ENCODE measurements around the gene LRRC8A.

DNA sequence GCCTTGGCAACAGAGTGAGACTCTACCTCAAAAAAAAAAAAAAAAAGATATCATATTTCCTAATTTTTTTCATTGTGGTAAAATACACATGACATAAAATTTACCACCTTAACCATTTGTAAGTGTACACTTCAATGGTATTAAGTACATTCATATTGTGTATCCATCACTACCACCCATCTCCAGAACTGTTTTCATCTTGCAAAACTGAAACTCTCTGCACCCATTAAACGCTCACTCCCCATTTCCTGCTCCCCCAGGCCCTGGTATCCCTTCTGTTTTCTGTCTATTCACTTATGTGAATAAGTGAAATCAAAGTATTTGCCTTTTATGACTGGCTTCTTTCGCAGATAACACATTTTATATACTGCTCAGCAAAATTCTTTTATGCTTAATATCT is 12.8 kb downstream of the LRRC8A start:
- TF ChIP-seq, protein P1, sequence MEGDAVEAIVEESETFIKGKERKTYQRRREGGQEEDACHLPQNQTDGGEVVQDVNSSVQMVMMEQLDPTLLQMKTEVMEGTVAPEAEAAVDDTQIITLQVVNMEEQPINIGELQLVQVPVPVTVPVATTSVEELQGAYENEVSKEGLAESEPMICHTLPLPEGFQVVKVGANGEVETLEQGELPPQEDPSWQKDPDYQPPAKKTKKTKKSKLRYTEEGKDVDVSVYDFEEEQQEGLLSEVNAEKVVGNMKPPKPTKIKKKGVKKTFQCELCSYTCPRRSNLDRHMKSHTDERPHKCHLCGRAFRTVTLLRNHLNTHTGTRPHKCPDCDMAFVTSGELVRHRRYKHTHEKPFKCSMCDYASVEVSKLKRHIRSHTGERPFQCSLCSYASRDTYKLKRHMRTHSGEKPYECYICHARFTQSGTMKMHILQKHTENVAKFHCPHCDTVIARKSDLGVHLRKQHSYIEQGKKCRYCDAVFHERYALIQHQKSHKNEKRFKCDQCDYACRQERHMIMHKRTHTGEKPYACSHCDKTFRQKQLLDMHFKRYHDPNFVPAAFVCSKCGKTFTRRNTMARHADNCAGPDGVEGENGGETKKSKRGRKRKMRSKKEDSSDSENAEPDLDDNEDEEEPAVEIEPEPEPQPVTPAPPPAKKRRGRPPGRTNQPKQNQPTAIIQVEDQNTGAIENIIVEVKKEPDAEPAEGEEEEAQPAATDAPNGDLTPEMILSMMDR (IDR thresholded peaks at IDR 0.05), result no peak
- TF ChIP-seq SMC3 (IDR thresholded peaks at IDR 0.05; ENCODE audit: low read depth, low read length) (no peak), CHD2 (IDR thresholded peaks at IDR 0.05; ENCODE audit: low read length, partially characterized antibody) (no peak), TCF12 (IDR thresholded peaks at IDR 0.05) (no peak)
- TF ChIP-seq, protein P2, sequence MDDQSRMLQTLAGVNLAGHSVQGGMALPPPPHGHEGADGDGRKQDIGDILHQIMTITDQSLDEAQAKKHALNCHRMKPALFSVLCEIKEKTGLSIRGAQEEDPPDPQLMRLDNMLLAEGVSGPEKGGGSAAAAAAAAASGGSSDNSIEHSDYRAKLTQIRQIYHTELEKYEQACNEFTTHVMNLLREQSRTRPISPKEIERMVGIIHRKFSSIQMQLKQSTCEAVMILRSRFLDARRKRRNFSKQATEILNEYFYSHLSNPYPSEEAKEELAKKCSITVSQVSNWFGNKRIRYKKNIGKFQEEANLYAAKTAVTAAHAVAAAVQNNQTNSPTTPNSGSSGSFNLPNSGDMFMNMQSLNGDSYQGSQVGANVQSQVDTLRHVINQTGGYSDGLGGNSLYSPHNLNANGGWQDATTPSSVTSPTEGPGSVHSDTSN (IDR thresholded peaks at IDR 0.05), result no peak
